ENCODE measurements around the gene ZDHHC4. TPM values are rescaled to one million over a fixed set of nuclear protein-coding genes. Genes with fewer than 3 reads are reported as not detected.

The ZDHHC4 gene
- total and polyA plus RNA-seq, 2 of the 13 experiments (the other 11 are each of a cell fraction or from before 2014, with no cell fraction given), result 83.2 to 188 TPM

DNA sequence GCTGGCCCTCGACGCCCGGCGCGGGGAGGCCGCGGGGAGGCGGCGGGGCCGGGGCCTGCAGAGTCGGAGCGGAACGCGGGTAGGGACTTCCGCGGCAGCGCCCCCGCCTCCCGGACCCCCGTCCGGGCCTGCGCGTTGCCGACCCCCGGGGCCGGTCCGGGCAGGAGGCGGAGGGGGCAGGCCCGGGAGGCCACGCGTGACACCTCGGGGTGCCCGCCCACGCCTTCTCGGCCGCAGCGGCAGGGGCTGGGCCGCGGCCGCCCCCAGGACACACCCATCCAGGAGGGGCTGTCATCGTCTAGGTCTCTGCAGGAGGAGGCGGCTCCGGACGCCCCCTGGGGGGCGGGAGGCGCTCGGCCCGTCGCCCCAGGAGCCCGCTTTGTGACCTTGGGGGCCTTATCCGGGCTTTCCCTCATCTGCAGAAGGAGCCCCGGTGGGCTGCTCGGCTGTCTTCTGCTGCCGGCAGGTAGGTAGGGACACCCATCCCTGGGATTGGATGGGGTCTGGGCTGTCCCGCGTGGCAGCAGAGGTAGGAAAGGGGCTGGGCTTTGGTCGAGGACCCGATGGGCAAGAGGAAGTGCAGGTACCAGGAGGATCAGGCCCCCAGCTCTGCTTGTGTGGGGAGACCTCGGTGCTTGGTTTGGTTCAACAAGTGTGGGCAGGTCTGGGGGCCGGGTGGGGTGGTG is 60.4 kb downstream of the ZDHHC4 start (continued):
- TF ChIP-seq KDM5B (CRISPR knock-in tag; IDR thresholded peaks at IDR 0.05; ENCODE audit: borderline replicate concordance), result 0 out of 2 replicates have a peak, but pooled peaks have one; percentile 16
- TF ChIP-seq UBTF (CRISPR knock-in tag; IDR thresholded peaks at IDR 0.05), result peak; percentile 12; the same call in 1 of the 2 replicates
- TF ChIP-seq NAIF1 (CRISPR knock-in tag; IDR thresholded peaks at IDR 0.05; ENCODE audit: borderline replicate concordance), result no peak
- TF ChIP-seq SP1 (IDR thresholded peaks at IDR 0.05), result no peak
- 0 out of 2 replicates have a peak, but pooled peaks have one; percentile 22 for TF ChIP-seq SP1 (CRISPR knock-in tag; IDR thresholded peaks at IDR 0.05)
- no peak for TF ChIP-seq ZNF24 (IDR thresholded peaks at IDR 0.05)
- TF ChIP-seq ZFP90 (CRISPR knock-in tag; IDR thresholded peaks at IDR 0.05; ENCODE audit: borderline replicate concordance), result no peak
- TF ChIP-seq, protein P1, sequence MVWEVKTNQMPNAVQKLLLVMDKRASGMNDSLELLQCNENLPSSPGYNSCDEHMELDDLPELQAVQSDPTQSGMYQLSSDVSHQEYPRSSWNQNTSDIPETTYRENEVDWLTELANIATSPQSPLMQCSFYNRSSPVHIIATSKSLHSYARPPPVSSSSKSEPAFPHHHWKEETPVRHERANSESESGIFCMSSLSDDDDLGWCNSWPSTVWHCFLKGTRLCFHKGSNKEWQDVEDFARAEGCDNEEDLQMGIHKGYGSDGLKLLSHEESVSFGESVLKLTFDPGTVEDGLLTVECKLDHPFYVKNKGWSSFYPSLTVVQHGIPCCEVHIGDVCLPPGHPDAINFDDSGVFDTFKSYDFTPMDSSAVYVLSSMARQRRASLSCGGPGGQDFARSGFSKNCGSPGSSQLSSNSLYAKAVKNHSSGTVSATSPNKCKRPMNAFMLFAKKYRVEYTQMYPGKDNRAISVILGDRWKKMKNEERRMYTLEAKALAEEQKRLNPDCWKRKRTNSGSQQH (CRISPR knock-in tag; IDR thresholded peaks at IDR 0.05; ENCODE audit: low read depth), result no peak
- no peak for TF ChIP-seq HIC2 (CRISPR knock-in tag; IDR thresholded peaks at IDR 0.05; ENCODE audit: low read depth)
- TF ChIP-seq ZNF570 (CRISPR knock-in tag; IDR thresholded peaks at IDR 0.05; ENCODE audit: borderline replicate concordance), result no peak
- no peak for TF ChIP-seq BHLHE40 (IDR thresholded peaks at IDR 0.05; ENCODE audit: low read length)
- TF ChIP-seq ZNF672 (CRISPR knock-in tag; IDR thresholded peaks at IDR 0.05), result no peak
- TF ChIP-seq, protein P2, sequence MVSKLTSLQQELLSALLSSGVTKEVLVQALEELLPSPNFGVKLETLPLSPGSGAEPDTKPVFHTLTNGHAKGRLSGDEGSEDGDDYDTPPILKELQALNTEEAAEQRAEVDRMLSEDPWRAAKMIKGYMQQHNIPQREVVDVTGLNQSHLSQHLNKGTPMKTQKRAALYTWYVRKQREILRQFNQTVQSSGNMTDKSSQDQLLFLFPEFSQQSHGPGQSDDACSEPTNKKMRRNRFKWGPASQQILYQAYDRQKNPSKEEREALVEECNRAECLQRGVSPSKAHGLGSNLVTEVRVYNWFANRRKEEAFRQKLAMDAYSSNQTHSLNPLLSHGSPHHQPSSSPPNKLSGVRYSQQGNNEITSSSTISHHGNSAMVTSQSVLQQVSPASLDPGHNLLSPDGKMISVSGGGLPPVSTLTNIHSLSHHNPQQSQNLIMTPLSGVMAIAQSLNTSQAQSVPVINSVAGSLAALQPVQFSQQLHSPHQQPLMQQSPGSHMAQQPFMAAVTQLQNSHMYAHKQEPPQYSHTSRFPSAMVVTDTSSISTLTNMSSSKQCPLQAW (CRISPR knock-in tag; IDR thresholded peaks at IDR 0.05), result no peak
- no peak for TF ChIP-seq ZNF296 (CRISPR knock-in tag; conservative IDR thresholded peaks at IDR 0.05)
- no peak for TF ChIP-seq RBAK (CRISPR knock-in tag; IDR thresholded peaks at IDR 0.05)
- TF ChIP-seq ZNF350 (CRISPR knock-in tag; IDR thresholded peaks at IDR 0.05; ENCODE audit: borderline replicate concordance, low read depth), result no peak
- TF ChIP-seq BORCS8-MEF2B (CRISPR knock-in tag; IDR thresholded peaks at IDR 0.05), result no peak
- TF ChIP-seq, protein P3, sequence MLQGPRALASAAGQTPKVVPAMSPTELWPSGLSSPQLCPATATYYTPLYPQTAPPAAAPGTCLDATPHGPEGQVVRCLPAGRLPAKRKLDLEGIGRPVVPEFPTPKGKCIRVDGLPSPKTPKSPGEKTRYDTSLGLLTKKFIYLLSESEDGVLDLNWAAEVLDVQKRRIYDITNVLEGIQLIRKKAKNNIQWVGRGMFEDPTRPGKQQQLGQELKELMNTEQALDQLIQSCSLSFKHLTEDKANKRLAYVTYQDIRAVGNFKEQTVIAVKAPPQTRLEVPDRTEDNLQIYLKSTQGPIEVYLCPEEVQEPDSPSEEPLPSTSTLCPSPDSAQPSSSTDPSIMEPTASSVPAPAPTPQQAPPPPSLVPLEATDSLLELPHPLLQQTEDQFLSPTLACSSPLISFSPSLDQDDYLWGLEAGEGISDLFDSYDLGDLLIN (CRISPR knock-in tag; IDR thresholded peaks at IDR 0.05; ENCODE audit: borderline replicate concordance), result no peak
- no peak for TF ChIP-seq GFI1 (CRISPR knock-in tag; IDR thresholded peaks at IDR 0.05; ENCODE audit: borderline replicate concordance)
- TF ChIP-seq ZNF563 (CRISPR knock-in tag; IDR thresholded peaks at IDR 0.05), result no peak; the same call in 1 of the 2 replicates
